Measurements from ENCODE around the gene FNDC3B.
A peak's percentile ranks its signal among the peaks of the same experiment; 100 is the strongest.

Gene FNDC3B

DNA sequence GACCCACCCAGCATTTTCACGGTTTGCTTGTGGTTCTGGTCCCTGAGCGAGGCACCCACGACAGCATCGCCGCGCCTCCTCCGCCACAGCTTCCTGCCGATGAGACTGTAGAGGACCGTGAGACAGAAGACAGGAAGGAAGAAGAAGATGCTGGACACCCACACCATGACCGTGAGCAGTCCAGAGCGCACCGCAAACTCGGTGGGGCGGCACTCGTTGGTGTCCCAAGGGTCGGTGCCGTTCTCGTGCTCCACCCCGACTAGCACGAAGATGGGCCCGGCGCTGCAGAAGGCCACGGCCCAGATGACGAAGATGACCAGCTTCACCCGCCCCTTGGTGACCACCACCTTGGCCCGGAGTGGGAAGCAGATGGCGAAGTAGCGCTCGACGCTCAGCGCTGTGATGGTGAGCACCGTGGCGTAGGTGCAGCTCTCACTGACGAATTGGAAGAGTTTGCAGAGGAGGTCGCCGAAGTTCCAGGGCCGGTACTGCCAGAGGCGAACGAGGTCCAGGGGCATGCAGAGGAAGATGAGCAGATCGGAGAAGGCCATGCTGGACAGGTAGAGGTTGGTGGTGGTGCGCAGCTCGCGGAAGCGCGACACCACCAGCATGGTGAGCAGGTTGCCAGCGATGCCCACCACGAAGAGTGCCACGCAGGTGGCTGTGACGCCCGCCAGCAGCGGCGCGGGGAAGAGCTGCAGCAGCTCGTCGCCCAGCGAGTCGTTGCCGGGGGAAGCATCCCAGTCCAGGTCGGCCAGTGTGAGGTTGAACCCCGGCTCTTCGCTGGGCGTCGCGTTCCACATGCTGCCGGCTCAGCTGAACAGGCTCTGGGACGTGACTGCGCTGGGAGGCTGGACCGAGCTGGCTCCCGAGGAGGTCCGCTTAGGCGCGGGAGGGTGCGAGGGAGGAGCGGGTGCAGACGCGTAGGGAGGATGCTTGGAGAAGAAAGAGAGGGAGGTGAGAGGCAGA lies 408.5 kb downstream of the FNDC3B start, which contains the start of gene GHSR:
Gene GHSR (minus strand): TSS at position 846 of the 969 bp plus-strand sequence. CDS start 43 bp downstream, at position 803.
- Histone ChIP-seq H3K9me3 (no peaks in the 10 kb centered on the region), H3K36me3 (no peaks in the 10 kb centered on the region), H3K4me1 (no peaks in the 10 kb centered on the region), H3K4me3 (ENCODE audit: low read depth, low read length) (no peak within 1 kb of the TSS), H3K27me3 (peaks cover 76% of the 10 kb centered on the region)
- TF ChIP-seq CTCF (IDR thresholded peaks at IDR 0.05; ENCODE audit: low read depth, low read length), result no peak
- peak; percentile 10 for DNase-seq

GRCh38 chr3:172448661-172449465 lies 409.5 kb downstream of the FNDC3B start:
- Histone ChIP-seq H3K36me3 (no peaks in the 10 kb centered on the region), H3K4me1 (no peaks in the 10 kb centered on the region), H3K27me3 (peaks cover 76% of the 10 kb centered on the region), H3K4me3 (ENCODE audit: low read depth, low read length) (no peak overlapping the region), H3K9me3 (no peaks in the 10 kb centered on the region)
- TF ChIP-seq CTCF (IDR thresholded peaks at IDR 0.05; ENCODE audit: low read depth, low read length), result no peak
- no peak for DNase-seq

GRCh38 chr3:172449466-172450149 lies 410.2 kb downstream of the FNDC3B start:
- Histone ChIP-seq H3K36me3 (no peaks in the 10 kb centered on the region), H3K27me3 (peaks cover 76% of the 10 kb centered on the region), H3K4me1 (no peaks in the 10 kb centered on the region), H3K9me3 (no peaks in the 10 kb centered on the region), H3K4me3 (ENCODE audit: low read depth, low read length) (no peak overlapping the region)
- no peak for DNase-seq
- TF ChIP-seq CTCF (IDR thresholded peaks at IDR 0.05; ENCODE audit: low read depth, low read length), result no peak

Measured in BE2C (cell line).